Stomach (tissue), 9 donors: ENCODE measurements around the gene NECTIN3. TPM values are rescaled to one million over a fixed set of nuclear protein-coding genes. Genes with fewer than 3 reads are reported as not detected.
A peak's percentile ranks its signal among the peaks of the same experiment; 100 is the strongest.

Source experiments
- DNase-seq, 2 donors: peaks; one replicate each; pipeline versions ENCODE4 v3.0.0 to v3.0.0-alpha.2; 2013 to 2019
- H3K27ac ChIP-seq, 5 donors: fragments of 200-600 bp in 4 of 5; sonication (generic) in 4 of 5; one replicate each; pipeline ENCODE4 v1.5.1; 2013 to 2019; ENCODE audit warnings: mild to moderate bottlenecking in 1 of 5, moderate library complexity in 1 of 5
- H3K27me3 ChIP-seq, 3 donors: fragments of 200-600 bp; sonication (generic); one replicate each; pipeline ENCODE4 v1.5.1; 2017 to 2019; ENCODE audit warnings: mixed run types in 1 of 3
- H3K36me3 ChIP-seq, 4 donors: fragments of 200-600 bp; sonication (generic); 1 replicate in 3 of 4; 2 replicates in 1 of 4; pipeline ENCODE4 v1.5.1; 2016 to 2019
- H3K4me1 ChIP-seq, 4 donors: fragments of 200-600 bp; sonication (generic); one replicate each; pipeline ENCODE4 v1.5.1; 2016 to 2019
- H3K4me3 ChIP-seq, 4 donors: fragments of 200-600 bp; sonication (generic) in 3 of 4; one replicate each; pipeline ENCODE4 v1.5.1; 2016 to 2019; ENCODE audit warnings: mild to moderate bottlenecking in 1 of 4
- H3K9me3 ChIP-seq, 4 donors: fragments of 200-600 bp; sonication (generic); one replicate each; pipeline ENCODE4 v1.5.1; 2016 to 2019
- CTCF ChIP-seq, 7 experiments: fragments of 450-650 bp in 4 of 7; fragments of 200-600 bp in 3 of 7; sonication (generic) in 3 of 7; IDR thresholded peaks; one replicate each; pipeline ENCODE4 v1.5.1; 2016 to 2019; ENCODE audit warnings: antibody characterized with exemption in 7 of 7, control low read depth in 2 of 7, mild to moderate bottlenecking in 1 of 7
- EP300 ChIP-seq: sonication (generic); formaldehyde crosslinking; IDR thresholded peaks from one replicate; pipeline ENCODE4 v1.6.1; 2017; ENCODE audit warnings: antibody characterized with exemption
- POLR2A ChIP-seq, 4 donors: fragments of 450-650 bp; IDR thresholded peaks; one replicate each; pipeline ENCODE4 v1.6.1; 2016; ENCODE audit warnings: antibody characterized with exemption in 4 of 4, control low read depth in 2 of 4, mild to moderate bottlenecking in 1 of 4, moderate library complexity in 1 of 4
- POLR2AphosphoS5 ChIP-seq, 3 donors: sonication (generic); formaldehyde crosslinking; IDR thresholded peaks; one replicate each; pipeline ENCODE4 v1.6.1; 2016; ENCODE audit warnings: antibody characterized with exemption in 3 of 3
- WGBS, 5 donors: extraction: QIAGEN DNeasy Blood & Tissue Kit in 3 of 5; methylation state at CpG; one replicate each; pipeline versions ENCODE4 v1.1.5 to v1.1.7; 2013 to 2018; 5-methylcytosine and 5-hydroxymethylcytosine counted together
- intact Hi-C: fragments of 100-400 bp; cut with DNase I; formaldehyde crosslinking; loops from one replicate; pipeline ENCODE4 v1.15.1; 2023; ENCODE audit warnings: low total_unique reads
- polyA plus RNA-seq, 3 donors: library from polyadenylated mRNA; stranded (reverse); fragments of 200-250 nt; gene quantifications; one replicate each; pipeline ENCODE4 v1.2.3, GENCODE V29; 2013
- total RNA-seq, 5 donors: library from RNA; depleted of rRNA; stranded (reverse); fragments of >200 nt; gene quantifications; one replicate each; pipeline versions ENCODE4 v1.1.0 to v1.2.3, GENCODE V29; 2014 to 2016
- donor health status: healthy with polysubstance abuse.
- donor health status: Bipolar disorder and iron deficiency.
- donor health status: healthy.

The NECTIN3 gene
- total and polyA plus RNA-seq, 8 donors = 2.7 to 92.3 (median 12.6) TPM

GRCh38 chr3:111047812-111048435 is 23.7 kb upstream of the NECTIN3 start:
- H3K4me3 ChIP-seq = no peak overlapping the region
- H3K27ac ChIP-seq = no peak overlapping the region
- intact Hi-C loops = no loop called here
- 89 to 94% (median 89%) methylated on average over 1 of the region's 1 CpG for WGBS, 5 donors
- DNase-seq = no peak
- H3K4me1 ChIP-seq = no peaks in the 10 kb centered on the region
- no peaks in the 10 kb centered on the region for H3K27me3 ChIP-seq
- no peaks in the 10 kb centered on the region for H3K36me3 ChIP-seq
- TF ChIP-seq POLR2A (IDR thresholded peaks at IDR 0.05) (no peak), CTCF (IDR thresholded peaks at IDR 0.05) (no peak), EP300 (no peak), POLR2AphosphoS5 (IDR thresholded peaks at IDR 0.05) (no peak)
- no peaks in the 10 kb centered on the region for H3K9me3 ChIP-seq

GRCh38 chr3:111051354-111051753 is 20.3 kb upstream of the NECTIN3 start:
- intact Hi-C loops = no loop called here
- Histone ChIP-seq H3K4me1 (no peaks in the 10 kb centered on the region), H3K4me3 (no peak overlapping the region), H3K36me3 (no peaks in the 10 kb centered on the region), H3K9me3 (no peaks in the 10 kb centered on the region), H3K27me3 (no peaks in the 10 kb centered on the region), H3K27ac (no peak overlapping the region)
- TF ChIP-seq POLR2A (IDR thresholded peaks at IDR 0.05) (no peak), POLR2AphosphoS5 (IDR thresholded peaks at IDR 0.05) (no peak), CTCF (IDR thresholded peaks at IDR 0.05) (no peak), EP300 (no peak)
- no peak for DNase-seq

- H3K36me3 ChIP-seq = no peaks in the 10 kb centered on the region
- peaks cover 0 to 6% (median 0%) of the 10 kb centered on the region in 3 donors for H3K27me3 ChIP-seq
- 29 to 55% (median 47%) methylated on average over 1 of the region's 1 CpG for WGBS, 5 donors
- H3K4me3 ChIP-seq = no peak overlapping the region
- DNase-seq = no peak
- intact Hi-C loops = no loop called here
- TF ChIP-seq CTCF (IDR thresholded peaks at IDR 0.05) (no peak), EP300 (no peak), POLR2AphosphoS5 (IDR thresholded peaks at IDR 0.05) (no peak), POLR2A (IDR thresholded peaks at IDR 0.05) (no peak)
- no peak overlapping the region for H3K27ac ChIP-seq
- no peaks in the 10 kb centered on the region for H3K9me3 ChIP-seq
- peaks cover 0 to 22% (median 15%) of the 10 kb centered on the region in 4 donors for H3K4me1 ChIP-seq
These were observed 3.0 kb upstream of the NECTIN3 start for GRCh38 chr3:111068574-111068973.

- peak overlapping the region; percentile 94 to 96 (median 96) for H3K27ac ChIP-seq
- 6 to 14% (median 9%) methylated on average over 25 of the region's 25 CpGs for WGBS, 5 donors
- peak in 1 of 2 donors; percentile 59 for DNase-seq
- H3K36me3 ChIP-seq = no peaks in the 10 kb centered on the region
- no peaks in the 10 kb centered on the region for H3K9me3 ChIP-seq
- peaks cover 11 to 38% (median 23%) of the 10 kb centered on the region in 4 donors for H3K4me1 ChIP-seq
- H3K27me3 ChIP-seq = peaks cover 0 to 6% (median 0%) of the 10 kb centered on the region in 3 donors
- no peak for TF ChIP-seq POLR2AphosphoS5 (IDR thresholded peaks at IDR 0.05)
- TF ChIP-seq CTCF (IDR thresholded peaks at IDR 0.05) = no peak
- TF ChIP-seq EP300 = no peak
- no peak for TF ChIP-seq POLR2A (IDR thresholded peaks at IDR 0.05)
- intact Hi-C loops = no loop called here
- peak overlapping the region; percentile 77 to 91 (median 89) for H3K4me3 ChIP-seq
These were observed 1.4 kb upstream of the NECTIN3 start for GRCh38 chr3:111069974-111070771.
